Activated T-cell treated with anti-CD3 and anti-CD28 coated beads, Interleukin-2, amount 50 U/mL, for 4 hours (primary cell): Measurements from ENCODE around the gene KRTAP10-7. TPM values are rescaled to one million over a fixed set of nuclear protein-coding genes. Genes with fewer than 3 reads are reported as not detected.
"Not testable (repeated sequence)": the region's sequence is repeated elsewhere in the genome, so short reads cannot be mapped to it uniquely, and the experiment has no call there.

Source experiments
- ATAC-seq, 2 donors: fragments of 200-7000 bp; cut with Tn5 transposase; one replicate each; pipeline ENCODE4 v1.10.0; 2021
- DNase-seq: peaks from one replicate; pipeline ENCODE4 v3.0.0-alpha.2; 2020
- H3K27me3 Mint-ChIP-seq: one replicate; pipeline ENCODE4 v1.8.0; 2021; ENCODE audit warnings: low read depth, mixed read lengths
- H3K36me3 Mint-ChIP-seq: one replicate; pipeline ENCODE4 v1.8.0; 2022; ENCODE audit warnings: mixed read lengths; ENCODE audit not compliant: insufficient read depth
- H3K4me1 Mint-ChIP-seq: one replicate; pipeline ENCODE4 v1.8.0; 2021; ENCODE audit warnings: low read depth, mixed read lengths
- H3K4me3 Mint-ChIP-seq: one replicate; pipeline ENCODE4 v1.8.0; 2021; ENCODE audit warnings: mild to moderate bottlenecking, moderate library complexity, mixed read lengths
- H3K9me3 Mint-ChIP-seq: one replicate; pipeline ENCODE4 v1.8.0; 2021; ENCODE audit warnings: mixed read lengths
- total RNA-seq, 3 donors: library from RNA; stranded (reverse); gene quantifications; one replicate each; pipeline ENCODE4 v1.2.1, GENCODE V29; 2021

KRTAP10-7 gene
- total RNA-seq, 3 donors from 2014 or later: not detected

- H3K27me3 Mint-ChIP-seq: peaks cover 14% of the 10 kb centered on the region
- H3K4me3 Mint-ChIP-seq, H3K9me3 Mint-ChIP-seq, DNase-seq, H3K36me3 Mint-ChIP-seq, H3K4me1 Mint-ChIP-seq, ATAC-seq: not testable (repeated sequence)
Measured at GRCh38 chr21:44591801-44592130, 8.6 kb upstream of the KRTAP10-7 start.

GRCh38 chr21:44592446-44593311 is 7.7 kb upstream of the KRTAP10-7 start, which contains the start of gene KRTAP10-6:
TSS of gene KRTAP10-6 (minus strand) at chr21:44592505. CDS start at chr21:44592484, 21 bp downstream.
- ATAC-seq (no peak), DNase-seq (no peak)
- H3K27me3 Mint-ChIP-seq: peaks cover 12% of the 10 kb centered on the region
- peaks cover 2% of the 10 kb centered on the region for H3K4me1 Mint-ChIP-seq
- H3K4me3 Mint-ChIP-seq: no peak within 1 kb of the TSS
- no peaks in the 10 kb centered on the region for H3K9me3 Mint-ChIP-seq
- H3K36me3 Mint-ChIP-seq: no peaks in the 10 kb centered on the region

GRCh38 chr21:44593598-44594405 is 6.6 kb upstream of the KRTAP10-7 start:
- Mint-ChIP-seq H3K36me3 (peaks cover 1% of the 10 kb centered on the region), H3K9me3 (peaks cover 5% of the 10 kb centered on the region), H3K27me3 (peaks cover 9% of the 10 kb centered on the region), H3K4me1 (peaks cover 2% of the 10 kb centered on the region), H3K4me3 (no peak overlapping the region)
- ATAC-seq: no peak
- no peak for DNase-seq

- peaks cover 6% of the 10 kb centered on the region for H3K9me3 Mint-ChIP-seq
- peaks cover 9% of the 10 kb centered on the region for H3K27me3 Mint-ChIP-seq
- DNase-seq (no peak), ATAC-seq (no peak)
- H3K36me3 Mint-ChIP-seq: peaks cover 1% of the 10 kb centered on the region
- H3K4me1 Mint-ChIP-seq: peaks cover 2% of the 10 kb centered on the region
- no peak overlapping the region for H3K4me3 Mint-ChIP-seq
Measured at GRCh38 chr21:44594406-44594916, 5.9 kb upstream of the KRTAP10-7 start.

- H3K27me3 Mint-ChIP-seq: peaks cover 3% of the 10 kb centered on the region
- peaks cover 1% of the 10 kb centered on the region for H3K36me3 Mint-ChIP-seq
- H3K4me1 Mint-ChIP-seq: peaks cover 2% of the 10 kb centered on the region
- no peak overlapping the region for H3K4me3 Mint-ChIP-seq
- ATAC-seq (no peak), DNase-seq (no peak)
- peaks cover 6% of the 10 kb centered on the region for H3K9me3 Mint-ChIP-seq
Measured at GRCh38 chr21:44595524-44595923, 4.9 kb upstream of the KRTAP10-7 start.

- DNase-seq: no peak
- no peak for ATAC-seq
- Mint-ChIP-seq H3K27me3 (peaks cover 3% of the 10 kb centered on the region), H3K36me3 (peaks cover 1% of the 10 kb centered on the region), H3K4me3 (no peak overlapping the region), H3K4me1 (peaks cover 2% of the 10 kb centered on the region), H3K9me3 (peaks cover 6% of the 10 kb centered on the region)
Measured at GRCh38 chr21:44596068-44596725, 4.2 kb upstream of the KRTAP10-7 start.

- no peak overlapping the region for H3K4me3 Mint-ChIP-seq
- H3K36me3 Mint-ChIP-seq: peaks cover 1% of the 10 kb centered on the region
- H3K9me3 Mint-ChIP-seq: peaks cover 6% of the 10 kb centered on the region
- DNase-seq (no peak), ATAC-seq (no peak)
- H3K27me3 Mint-ChIP-seq: no peaks in the 10 kb centered on the region
- H3K4me1 Mint-ChIP-seq: peaks cover 2% of the 10 kb centered on the region
Measured at GRCh38 chr21:44598061-44598460, 2.3 kb upstream of the KRTAP10-7 start.

- Mint-ChIP-seq H3K4me3 (no peak overlapping the region), H3K27me3 (peaks cover 6% of the 10 kb centered on the region), H3K4me1 (no peaks in the 10 kb centered on the region), H3K9me3 (peaks cover 6% of the 10 kb centered on the region), H3K36me3 (peaks cover 1% of the 10 kb centered on the region)
- no peak for ATAC-seq
- DNase-seq: no peak
Measured at GRCh38 chr21:44599264-44600029, 950 bp upstream of the KRTAP10-7 start.

- H3K27me3 Mint-ChIP-seq, H3K4me3 Mint-ChIP-seq, DNase-seq, H3K4me1 Mint-ChIP-seq, ATAC-seq, H3K36me3 Mint-ChIP-seq, H3K9me3 Mint-ChIP-seq: not testable (repeated sequence)
Measured at GRCh38 chr21:44601091-44601490, 694 bp downstream of the KRTAP10-7 start.

- H3K9me3 Mint-ChIP-seq: peaks cover 10% of the 10 kb centered on the region
Measured at GRCh38 chr21:44601596-44602462, 1.4 kb downstream of the KRTAP10-7 start.

GRCh38 chr21:44602463-44602850 is 2.1 kb downstream of the KRTAP10-7 start:
- peaks cover 10% of the 10 kb centered on the region for H3K9me3 Mint-ChIP-seq
- peaks cover 6% of the 10 kb centered on the region for H3K27me3 Mint-ChIP-seq
- H3K4me3 Mint-ChIP-seq: no peak overlapping the region
- no peak for ATAC-seq
- DNase-seq: no peak
- H3K36me3 Mint-ChIP-seq: peaks cover 1% of the 10 kb centered on the region
- no peaks in the 10 kb centered on the region for H3K4me1 Mint-ChIP-seq

More at GRCh38 chr21:44601596-44602462, 1.4 kb downstream of the KRTAP10-7 start:
- DNase-seq: no peak
- no peak for ATAC-seq
- no peak overlapping the region for H3K4me3 Mint-ChIP-seq
- peaks cover 1% of the 10 kb centered on the region for H3K36me3 Mint-ChIP-seq
- H3K27me3 Mint-ChIP-seq: peaks cover 6% of the 10 kb centered on the region
- no peaks in the 10 kb centered on the region for H3K4me1 Mint-ChIP-seq

- H3K9me3 Mint-ChIP-seq: peaks cover 10% of the 10 kb centered on the region
- H3K4me1 Mint-ChIP-seq: no peaks in the 10 kb centered on the region
- ATAC-seq: no peak
- H3K27me3 Mint-ChIP-seq: peaks cover 6% of the 10 kb centered on the region
- no peak overlapping the region for H3K4me3 Mint-ChIP-seq
- H3K36me3 Mint-ChIP-seq: peaks cover 1% of the 10 kb centered on the region
- DNase-seq: no peak
Measured at GRCh38 chr21:44603109-44603875, 2.9 kb downstream of the KRTAP10-7 start.
